ENCODE data around the gene KLHL21. TPM values are rescaled to one million over a fixed set of nuclear protein-coding genes. Genes with fewer than 3 reads are reported as not detected.
A peak's percentile ranks its signal among the peaks of the same experiment; 100 is the strongest.

KLHL21 gene
- total and polyA plus RNA-seq, 9 of the 15 experiments (the other 6 are each of a cell fraction or from before 2014, with no cell fraction given), result 2.1 to 42.1 (median 17.5) TPM

GRCh38 chr1:6601049-6601922, 1.4 kb downstream of the KLHL21 start (continued):
- TF ChIP-seq ZNF41 (CRISPR knock-in tag; conservative IDR thresholded peaks at IDR 0.05) (no peak), ZNF3 (CRISPR knock-in tag; IDR thresholded peaks at IDR 0.05) (no peak), NFATC3 (IDR thresholded peaks at IDR 0.05) (no peak), PML (IDR thresholded peaks at IDR 0.05; ENCODE audit: low read length) (peak; percentile 10; the same call in 1 of the 2 replicates), GABPA (tag; conservative IDR thresholded peaks at IDR 0.05; ENCODE audit: low read depth) (peak; percentile 12; the same call in 1 of the 2 replicates), CEBPG (CRISPR knock-in tag; IDR thresholded peaks at IDR 0.05) (no peak), CEBPG (tag; conservative IDR thresholded peaks at IDR 0.05 in 1 of 2, IDR thresholded peaks at IDR 0.05 in 1 of 2) (no peak), TEAD1 (CRISPR knock-in tag; IDR thresholded peaks at IDR 0.05) (peak in 1 of 2 experiments; percentile 43; a peak in 1 of 4 replicates), ELF2 (CRISPR knock-in tag; IDR thresholded peaks at IDR 0.05) (no peak), ZNF239 (CRISPR knock-in tag; IDR thresholded peaks at IDR 0.05) (no peak), SMAD2 (IDR thresholded peaks at IDR 0.05; ENCODE audit: low read depth, low read length) (no peak), E2F3 (CRISPR knock-in tag; IDR thresholded peaks at IDR 0.05) (no peak), RBBP5 (IDR thresholded peaks at IDR 0.05; ENCODE audit: borderline replicate concordance, insufficient read depth, low read length, poor library complexity, severe bottlenecking) (no peak), SRSF9 (IDR thresholded peaks at IDR 0.05; ENCODE audit: borderline replicate concordance, low read depth, low read length) (no peak), ZNF253 (CRISPR knock-in tag; conservative IDR thresholded peaks at IDR 0.05) (no peak), UBTF (IDR thresholded peaks at IDR 0.05; ENCODE audit: borderline replicate concordance in 1 of 2, low read depth in 2 of 2, low read length in 2 of 2) (peak in 1 of 2 experiments; percentile 37; a peak in 1 of 4 replicates), FOXK2 (conservative IDR thresholded peaks at IDR 0.05 in 1 of 2, IDR thresholded peaks at IDR 0.05 in 1 of 2; ENCODE audit: low read depth in 2 of 2) (peak; percentile 99 to 100), HDAC6 (IDR thresholded peaks at IDR 0.05; ENCODE audit: low read depth, low read length) (no peak)
- TF ChIP-seq, protein P1, sequence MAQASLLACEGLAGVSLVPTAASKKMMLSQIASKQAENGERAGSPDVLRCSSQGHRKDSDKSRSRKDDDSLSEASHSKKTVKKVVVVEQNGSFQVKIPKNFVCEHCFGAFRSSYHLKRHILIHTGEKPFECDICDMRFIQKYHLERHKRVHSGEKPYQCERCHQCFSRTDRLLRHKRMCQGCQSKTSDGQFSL (CRISPR knock-in tag; IDR thresholded peaks at IDR 0.05), result no peak
- TF ChIP-seq, protein P1 (tag; IDR thresholded peaks at IDR 0.05), result no peak
- TF ChIP-seq, protein P2, sequence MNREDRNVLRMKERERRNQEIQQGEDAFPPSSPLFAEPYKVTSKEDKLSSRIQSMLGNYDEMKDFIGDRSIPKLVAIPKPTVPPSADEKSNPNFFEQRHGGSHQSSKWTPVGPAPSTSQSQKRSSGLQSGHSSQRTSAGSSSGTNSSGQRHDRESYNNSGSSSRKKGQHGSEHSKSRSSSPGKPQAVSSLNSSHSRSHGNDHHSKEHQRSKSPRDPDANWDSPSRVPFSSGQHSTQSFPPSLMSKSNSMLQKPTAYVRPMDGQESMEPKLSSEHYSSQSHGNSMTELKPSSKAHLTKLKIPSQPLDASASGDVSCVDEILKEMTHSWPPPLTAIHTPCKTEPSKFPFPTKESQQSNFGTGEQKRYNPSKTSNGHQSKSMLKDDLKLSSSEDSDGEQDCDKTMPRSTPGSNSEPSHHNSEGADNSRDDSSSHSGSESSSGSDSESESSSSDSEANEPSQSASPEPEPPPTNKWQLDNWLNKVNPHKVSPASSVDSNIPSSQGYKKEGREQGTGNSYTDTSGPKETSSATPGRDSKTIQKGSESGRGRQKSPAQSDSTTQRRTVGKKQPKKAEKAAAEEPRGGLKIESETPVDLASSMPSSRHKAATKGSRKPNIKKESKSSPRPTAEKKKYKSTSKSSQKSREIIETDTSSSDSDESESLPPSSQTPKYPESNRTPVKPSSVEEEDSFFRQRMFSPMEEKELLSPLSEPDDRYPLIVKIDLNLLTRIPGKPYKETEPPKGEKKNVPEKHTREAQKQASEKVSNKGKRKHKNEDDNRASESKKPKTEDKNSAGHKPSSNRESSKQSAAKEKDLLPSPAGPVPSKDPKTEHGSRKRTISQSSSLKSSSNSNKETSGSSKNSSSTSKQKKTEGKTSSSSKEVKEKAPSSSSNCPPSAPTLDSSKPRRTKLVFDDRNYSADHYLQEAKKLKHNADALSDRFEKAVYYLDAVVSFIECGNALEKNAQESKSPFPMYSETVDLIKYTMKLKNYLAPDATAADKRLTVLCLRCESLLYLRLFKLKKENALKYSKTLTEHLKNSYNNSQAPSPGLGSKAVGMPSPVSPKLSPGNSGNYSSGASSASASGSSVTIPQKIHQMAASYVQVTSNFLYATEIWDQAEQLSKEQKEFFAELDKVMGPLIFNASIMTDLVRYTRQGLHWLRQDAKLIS (CRISPR knock-in tag; IDR thresholded peaks at IDR 0.05), result peak; percentile 8; the same call in 1 of the 2 replicates
